Ascending aorta (tissue), 2 donors: Measurements from ENCODE around the gene USF3. TPM values are rescaled to one million over a fixed set of nuclear protein-coding genes. Genes with fewer than 3 reads are reported as not detected.
"Not testable (repeated sequence)": the region's sequence is repeated elsewhere in the genome, so short reads cannot be mapped to it uniquely, and the experiment has no call there.

Experiments used
- DNase-seq, 2 donors: peaks; one replicate each; pipeline ENCODE4 v3.0.0-alpha.2; 2019; ENCODE audit warnings: low spot score in 2 of 2
- H3K27ac ChIP-seq, 2 donors: fragments of 200-600 bp; sonication (generic); one replicate each; pipeline ENCODE4 v1.5.1; 2016 to 2017; ENCODE audit warnings: mild to moderate bottlenecking in 1 of 2
- H3K27me3 ChIP-seq: fragments of 200-600 bp; sonication (generic); one replicate; pipeline ENCODE4 v1.5.1; 2017
- H3K36me3 ChIP-seq, 2 donors: fragments of 200-600 bp; sonication (generic); one replicate each; pipeline ENCODE4 v1.5.1; 2016
- H3K4me1 ChIP-seq, 2 donors: fragments of 200-600 bp; sonication (generic); one replicate each; pipeline ENCODE4 v1.5.1; 2016 to 2017; ENCODE audit warnings: mild to moderate bottlenecking in 1 of 2
- H3K4me3 ChIP-seq, 2 donors: fragments of 200-600 bp; sonication (generic); one replicate each; pipeline ENCODE4 v1.5.1; 2016 to 2017; ENCODE audit warnings: mild to moderate bottlenecking in 1 of 2
- H3K9me3 ChIP-seq, 2 donors: fragments of 200-600 bp; sonication (generic); one replicate each; pipeline ENCODE4 v1.5.1; 2016
- CTCF ChIP-seq, 3 experiments: fragments of 200-600 bp in 2 of 3; fragments of 450-650 bp in 1 of 3; sonication (generic) in 2 of 3; IDR thresholded peaks; one replicate each; pipeline ENCODE4 v1.5.1; 2016 to 2019; ENCODE audit warnings: antibody characterized with exemption in 3 of 3, mild to moderate bottlenecking in 1 of 3, moderate library complexity in 1 of 3
- intact Hi-C: fragments of 100-400 bp; cut with DNase I; formaldehyde crosslinking; loops from one replicate; pipeline ENCODE4 v1.15.1; 2023
- total RNA-seq: library from RNA; depleted of rRNA; stranded (reverse); fragments of >200 nt; gene quantifications from one replicate; pipeline ENCODE4 v1.1.0, GENCODE V29; 2016

USF3 gene
- total RNA-seq, 1 donor from 2014 or later, result 16.1 TPM

DNA sequence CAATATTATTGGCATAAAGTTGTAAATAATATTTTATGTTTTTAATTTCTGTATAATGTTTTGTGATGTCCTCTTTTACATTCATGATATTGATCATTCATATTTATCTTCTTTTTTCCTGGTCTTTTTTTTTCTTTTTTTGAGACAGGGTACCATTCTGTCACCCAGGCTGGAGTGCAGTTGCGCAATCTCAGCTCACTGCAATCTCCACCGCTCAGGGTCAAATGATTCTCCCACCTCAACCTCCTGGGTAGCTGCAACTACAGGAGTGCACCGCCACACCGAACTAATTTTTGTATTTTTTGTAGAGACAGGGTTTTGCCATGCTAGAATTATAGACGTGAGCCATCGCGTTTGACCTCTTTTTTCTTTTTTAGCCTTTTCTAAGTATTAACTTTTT lies 52.9 kb downstream of the USF3 start:
- Histone ChIP-seq H3K4me1 (no peaks in the 10 kb centered on the region), H3K27ac (no peak overlapping the region), H3K36me3 (no peaks in the 10 kb centered on the region), H3K4me3 (no peak overlapping the region), H3K9me3 (peaks cover 9 to 25% of the 10 kb centered on the region in 2 donors), H3K27me3 (no peaks in the 10 kb centered on the region)
- intact Hi-C loops, result no loop called here
- TF ChIP-seq CTCF (IDR thresholded peaks at IDR 0.05), result no peak
- DNase-seq, result no peak

- Histone ChIP-seq H3K27ac (no peak overlapping the region), H3K9me3 (no peaks in the 10 kb centered on the region), H3K4me3 (no peak overlapping the region), H3K27me3 (no peaks in the 10 kb centered on the region), H3K36me3 (no peaks in the 10 kb centered on the region), H3K4me1 (no peaks in the 10 kb centered on the region)
- DNase-seq, result no peak
- intact Hi-C loops, result no loop called here
- TF ChIP-seq CTCF (IDR thresholded peaks at IDR 0.05), result no peak
These were observed 57.5 kb downstream of the USF3 start for GRCh38 chr3:113638910-113639309.

DNA sequence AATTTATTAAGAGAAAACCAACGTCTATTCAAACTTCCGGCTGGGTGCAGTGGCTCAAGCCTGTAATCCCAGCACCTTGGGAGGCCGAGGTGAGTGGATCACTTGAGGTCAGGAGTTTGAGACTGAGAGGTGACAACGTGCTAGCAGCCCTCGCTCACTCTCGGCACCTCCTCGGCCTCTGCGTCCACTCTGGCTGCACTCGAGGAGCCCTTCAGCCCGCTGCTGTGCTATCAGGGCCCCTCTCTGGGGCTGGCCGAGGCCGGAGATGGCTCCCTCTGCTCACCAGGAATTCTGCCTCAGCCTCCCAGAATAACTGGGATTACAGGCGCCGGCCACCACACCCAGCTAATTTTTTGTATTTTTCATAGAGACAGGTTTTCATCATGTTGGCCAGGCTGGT lies 58.7 kb downstream of the USF3 start:
- no peak for DNase-seq
- no peaks in the 10 kb centered on the region for H3K4me1 ChIP-seq
- no peak overlapping the region for H3K4me3 ChIP-seq
- intact Hi-C loops, result no loop called here
- H3K9me3 ChIP-seq, result no peaks in the 10 kb centered on the region
- no peaks in the 10 kb centered on the region for H3K27me3 ChIP-seq
- no peak overlapping the region for H3K27ac ChIP-seq
- no peak for TF ChIP-seq CTCF (IDR thresholded peaks at IDR 0.05)
- no peaks in the 10 kb centered on the region for H3K36me3 ChIP-seq

GRCh38 chr3:113636034-113636433 lies 60.4 kb downstream of the USF3 start:
- H3K9me3 ChIP-seq, H3K27me3 ChIP-seq, DNase-seq, H3K36me3 ChIP-seq, H3K4me3 ChIP-seq, intact Hi-C loops, H3K4me1 ChIP-seq, H3K27ac ChIP-seq: not testable (repeated sequence)

DNA sequence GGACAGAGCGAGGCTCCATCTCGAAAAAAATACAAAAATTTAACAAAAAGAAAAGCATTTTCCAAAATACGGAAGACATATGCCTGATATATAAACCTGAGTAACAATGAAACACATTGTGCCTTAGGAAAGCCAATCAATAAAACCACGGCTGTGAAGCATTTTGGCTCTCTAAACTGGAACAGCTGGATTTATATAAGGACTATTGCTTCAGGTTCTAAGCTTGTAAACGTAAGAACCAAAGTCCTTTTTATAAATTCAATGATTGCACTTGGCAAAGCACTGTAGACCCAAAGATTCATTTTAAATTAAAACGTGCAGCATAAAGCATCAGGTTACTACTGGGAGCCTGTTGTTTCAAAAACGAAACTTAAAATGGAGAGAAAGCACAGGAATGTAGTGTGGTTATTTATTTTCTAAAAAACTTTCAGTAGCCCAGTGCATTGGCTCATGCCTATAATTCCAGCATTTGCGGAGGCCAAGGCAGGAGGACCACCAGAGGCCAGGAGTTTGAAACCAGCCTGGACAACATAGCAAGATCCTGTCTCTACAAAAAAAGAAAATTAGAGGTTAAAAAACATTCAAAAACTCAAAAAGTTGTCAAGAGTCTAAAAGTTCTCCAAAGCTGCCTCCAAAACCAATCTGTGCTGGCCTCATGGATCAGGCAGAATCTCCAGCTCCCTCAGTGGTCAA lies 61.5 kb downstream of the USF3 start:
- Histone ChIP-seq H3K36me3 (no peaks in the 10 kb centered on the region), H3K4me3 (no peak overlapping the region), H3K27me3 (no peaks in the 10 kb centered on the region), H3K9me3 (no peaks in the 10 kb centered on the region), H3K27ac (no peak overlapping the region), H3K4me1 (no peaks in the 10 kb centered on the region)
- no peak for DNase-seq
- no peak for TF ChIP-seq CTCF (IDR thresholded peaks at IDR 0.05)
- intact Hi-C loops, result no loop called here

GRCh38 chr3:113631573-113631972 lies 64.9 kb downstream of the USF3 start:
- H3K36me3 ChIP-seq, result no peaks in the 10 kb centered on the region
- H3K9me3 ChIP-seq, result no peaks in the 10 kb centered on the region
- intact Hi-C loops, result no loop called here
- no peak overlapping the region for H3K4me3 ChIP-seq
- no peaks in the 10 kb centered on the region for H3K27me3 ChIP-seq
- TF ChIP-seq CTCF (IDR thresholded peaks at IDR 0.05), result no peak
- H3K27ac ChIP-seq, result no peak overlapping the region
- no peak for DNase-seq
- no peaks in the 10 kb centered on the region for H3K4me1 ChIP-seq
